ENCODE measurements around the gene TMEM266.

TMEM266 gene

GRCh38 chr15:76109046-76109445 is 49.3 kb downstream of the TMEM266 start:
- Histone ChIP-seq H3K36me3 (replicated peaks; ENCODE audit: insufficient read depth, low read length) (no peaks in the 10 kb centered on the region), H3K4me3 (ENCODE audit: low read length) (no peak overlapping the region), H3K4me1 (ENCODE audit: low read length) (no peaks in the 10 kb centered on the region), H3K79me2 (ENCODE audit: low read length) (no peaks in the 10 kb centered on the region), H3K9ac (ENCODE audit: low read length) (no peak overlapping the region), H4K20me1 (ENCODE audit: insufficient read depth, low read length) (no peaks in the 10 kb centered on the region), H3K27me3 (replicated peaks; ENCODE audit: insufficient read depth, low read length) (no peaks in the 10 kb centered on the region), H2AFZ (ENCODE audit: low read length) (no peak overlapping the region), H3K27ac (ENCODE audit: low read length) (no peak overlapping the region), H3K4me2 (ENCODE audit: low read depth, low read length) (no peak overlapping the region), H3K9me2 (replicated peaks; ENCODE audit: insufficient read depth, low read length) (no peaks in the 10 kb centered on the region), H3K9me3 (replicated peaks; ENCODE audit: insufficient read depth, low read length) (no peaks in the 10 kb centered on the region), H3F3A (ENCODE audit: insufficient read depth, low read length) (no peaks in the 10 kb centered on the region)
- TF ChIP-seq CTCF (IDR thresholded peaks at IDR 0.05; ENCODE audit: low read length), result no peak
- no peak for TF ChIP-seq EZH2phosphoT487 (IDR thresholded peaks at IDR 0.05; ENCODE audit: low read length)
- no peak for TF ChIP-seq EZH2 (optimal IDR thresholded peaks at IDR 0.05; ENCODE audit: low read depth, low read length)
- no peak for DNase-seq

- Histone ChIP-seq H3K4me2 (ENCODE audit: low read depth, low read length) (no peak overlapping the region), H3K9me2 (replicated peaks; ENCODE audit: insufficient read depth, low read length) (no peaks in the 10 kb centered on the region), H3K79me2 (ENCODE audit: low read length) (no peaks in the 10 kb centered on the region), H3K27ac (ENCODE audit: low read length) (no peak overlapping the region), H3K27me3 (replicated peaks; ENCODE audit: insufficient read depth, low read length) (no peaks in the 10 kb centered on the region), H3K4me3 (ENCODE audit: low read length) (no peak overlapping the region), H4K20me1 (ENCODE audit: insufficient read depth, low read length) (no peaks in the 10 kb centered on the region), H3K9ac (ENCODE audit: low read length) (no peak overlapping the region), H3K9me3 (replicated peaks; ENCODE audit: insufficient read depth, low read length) (no peaks in the 10 kb centered on the region), H3K4me1 (ENCODE audit: low read length) (no peaks in the 10 kb centered on the region), H3K36me3 (replicated peaks; ENCODE audit: insufficient read depth, low read length) (no peaks in the 10 kb centered on the region), H3F3A (ENCODE audit: insufficient read depth, low read length) (no peaks in the 10 kb centered on the region), H2AFZ (ENCODE audit: low read length) (no peak overlapping the region)
- no peak for TF ChIP-seq EZH2phosphoT487 (IDR thresholded peaks at IDR 0.05; ENCODE audit: low read length)
- TF ChIP-seq CTCF (IDR thresholded peaks at IDR 0.05; ENCODE audit: low read length), result no peak
- TF ChIP-seq EZH2 (optimal IDR thresholded peaks at IDR 0.05; ENCODE audit: low read depth, low read length), result no peak
- no peak for DNase-seq
These were observed 54.8 kb downstream of the TMEM266 start for GRCh38 chr15:76114561-76114960.

GRCh38 chr15:76116138-76116885 is 56.5 kb downstream of the TMEM266 start:
- Histone ChIP-seq H4K20me1 (ENCODE audit: insufficient read depth, low read length) (no peaks in the 10 kb centered on the region), H3K27ac (ENCODE audit: low read length) (no peak overlapping the region), H3K36me3 (replicated peaks; ENCODE audit: insufficient read depth, low read length) (no peaks in the 10 kb centered on the region), H3K79me2 (ENCODE audit: low read length) (no peaks in the 10 kb centered on the region), H3K4me3 (ENCODE audit: low read length) (no peak overlapping the region), H2AFZ (ENCODE audit: low read length) (no peak overlapping the region), H3K9me3 (replicated peaks; ENCODE audit: insufficient read depth, low read length) (no peaks in the 10 kb centered on the region), H3K27me3 (replicated peaks; ENCODE audit: insufficient read depth, low read length) (no peaks in the 10 kb centered on the region), H3K9ac (ENCODE audit: low read length) (no peak overlapping the region), H3K4me1 (ENCODE audit: low read length) (no peaks in the 10 kb centered on the region), H3F3A (ENCODE audit: insufficient read depth, low read length) (no peaks in the 10 kb centered on the region), H3K9me2 (replicated peaks; ENCODE audit: insufficient read depth, low read length) (no peaks in the 10 kb centered on the region), H3K4me2 (ENCODE audit: low read depth, low read length) (no peak overlapping the region)
- TF ChIP-seq EZH2phosphoT487 (IDR thresholded peaks at IDR 0.05; ENCODE audit: low read length) (no peak), CTCF (IDR thresholded peaks at IDR 0.05; ENCODE audit: low read length) (no peak), EZH2 (optimal IDR thresholded peaks at IDR 0.05; ENCODE audit: low read depth, low read length) (no peak)
- no peak for DNase-seq

Data from MM.1S (cell line).